NCI-H2107 treated with DMSO at 0.1 percent for 48 hours (cell line): Measurements from ENCODE around the gene SUV39H1.

Source experiments
- DNase-seq: peaks from one replicate; lab custom pipeline; 2025; ENCODE audit not compliant: unreplicated experiment; lab: John Stamatoyannopoulos, UW

The SUV39H1 gene

DNA sequence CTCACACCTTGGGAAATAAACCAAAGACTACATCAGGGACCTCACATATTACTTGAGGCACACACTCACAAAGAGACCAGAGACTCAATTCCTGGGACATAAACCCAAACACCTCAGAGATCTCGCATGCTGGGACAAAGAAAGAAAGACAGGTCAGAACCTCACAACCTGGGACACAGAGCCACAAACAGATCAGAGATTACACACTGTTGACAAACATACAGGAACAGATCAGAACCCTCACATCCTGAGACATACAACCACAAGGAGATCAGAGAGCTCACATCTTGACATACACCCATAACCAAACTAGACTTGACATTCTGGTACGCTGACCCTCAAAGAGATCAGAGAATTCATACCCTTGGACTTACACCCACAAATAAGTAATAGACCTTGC is 17.3 kb downstream of the SUV39H1 start:
- no peak for DNase-seq

DNA sequence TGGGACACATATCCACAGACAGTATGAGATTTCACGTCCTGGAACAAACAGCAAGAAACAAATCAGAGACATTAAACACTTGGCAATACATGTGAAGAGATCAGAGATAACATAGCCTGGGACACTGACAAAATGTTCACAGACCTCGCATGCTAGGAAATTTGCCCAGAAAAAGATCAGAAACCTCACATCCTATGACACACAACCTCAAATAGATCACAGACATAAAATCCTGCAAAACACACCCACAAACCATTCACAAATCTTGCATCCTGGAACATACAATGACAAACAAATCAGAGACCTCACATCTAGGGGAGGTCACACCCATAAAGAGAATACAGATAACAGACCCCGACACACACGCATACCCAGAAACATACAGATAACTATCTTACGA is 18.0 kb downstream of the SUV39H1 start:
- no peak for DNase-seq

DNA sequence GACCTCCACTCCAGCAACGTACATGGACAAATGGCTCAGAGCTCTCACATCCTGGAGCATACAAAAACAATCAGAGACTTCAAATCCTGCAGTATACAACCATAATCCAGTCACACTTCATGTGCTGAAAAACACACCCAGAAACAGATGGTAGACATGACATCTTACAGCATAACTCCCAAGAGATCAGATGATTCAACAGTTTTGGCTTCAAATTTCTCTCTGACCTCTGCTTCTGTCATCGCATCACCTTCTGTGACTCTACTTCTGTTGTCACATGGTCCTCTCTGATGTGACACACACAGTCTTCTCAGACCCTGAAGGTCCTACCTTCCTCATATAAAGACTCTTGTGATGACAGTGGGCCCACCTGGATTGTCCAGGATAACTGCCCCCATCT is 18.5 kb downstream of the SUV39H1 start:
- DNase-seq: no peak

DNA sequence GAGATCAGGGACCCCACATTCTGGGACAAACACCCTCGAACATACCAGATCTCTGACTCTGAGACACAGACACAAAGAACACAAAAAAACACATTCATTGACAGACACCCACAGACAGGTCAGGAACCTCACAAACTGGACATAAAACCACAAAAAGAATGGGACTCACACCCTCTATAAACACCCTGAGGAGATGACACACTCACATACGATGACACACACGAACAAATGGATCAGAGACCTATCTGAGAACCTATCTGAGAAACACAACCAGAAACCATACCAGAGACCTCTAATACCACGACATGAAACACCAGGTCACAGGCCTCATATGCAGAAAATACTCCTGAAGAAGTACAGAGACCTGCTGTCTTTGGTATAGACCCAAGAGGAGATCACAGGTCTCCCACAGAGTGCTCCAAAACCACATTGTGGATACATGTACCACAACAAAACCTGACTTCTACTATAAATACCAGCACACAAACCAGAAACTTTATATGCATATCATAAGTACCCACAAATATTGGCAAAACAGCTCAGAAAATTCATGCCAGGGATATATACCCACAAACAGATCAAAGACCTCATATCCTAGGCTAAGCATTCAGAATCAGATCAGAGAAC is 19.5 kb downstream of the SUV39H1 start:
- DNase-seq: no peak

DNA sequence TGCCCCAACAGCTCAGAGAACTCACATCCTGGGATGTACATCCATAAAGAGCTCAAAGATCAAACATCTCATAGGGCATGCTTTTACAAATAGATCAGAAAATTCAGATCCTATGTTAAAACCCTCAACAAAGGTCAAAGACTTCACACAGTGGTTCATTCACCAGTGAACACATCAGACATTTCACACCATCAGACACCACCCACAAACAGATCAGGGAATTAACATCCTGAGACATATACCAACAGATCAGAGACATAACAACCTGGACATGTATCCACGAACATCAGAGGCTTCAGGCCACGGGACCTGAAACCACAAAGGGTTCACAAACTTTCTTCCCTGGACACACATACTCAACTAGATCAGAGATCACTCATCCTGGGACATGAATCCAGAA is 23.4 kb downstream of the SUV39H1 start:
- no peak for DNase-seq

DNA sequence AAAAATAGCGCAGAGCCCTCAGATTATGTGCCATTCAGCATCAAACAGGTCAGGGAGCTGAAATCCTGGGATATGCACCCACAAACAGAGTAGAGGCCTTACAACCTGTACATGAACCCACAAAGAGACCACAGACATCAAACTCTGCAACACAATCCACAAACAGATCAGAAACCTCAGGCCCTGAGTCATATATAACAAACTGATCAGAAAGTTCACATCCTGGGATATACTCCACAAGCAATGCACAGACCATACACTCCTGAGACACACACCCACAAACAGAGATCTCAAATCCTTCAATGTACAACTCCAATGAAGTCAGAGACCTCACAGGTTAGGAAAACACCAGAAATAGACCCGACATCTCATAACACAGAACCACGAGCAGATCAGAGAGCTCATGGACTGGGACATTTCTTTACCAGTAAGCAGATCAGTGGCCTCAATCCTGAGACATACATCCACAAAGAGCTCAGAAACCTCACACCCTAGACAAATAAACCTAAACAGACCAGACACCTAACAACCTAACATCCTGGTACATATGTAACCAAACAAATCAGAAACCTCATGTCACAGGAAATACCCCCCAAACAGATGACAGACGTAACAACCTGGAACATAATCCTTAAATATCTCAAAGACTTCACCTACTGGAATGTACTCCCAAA is 24.2 kb downstream of the SUV39H1 start:
- no peak for DNase-seq

DNA sequence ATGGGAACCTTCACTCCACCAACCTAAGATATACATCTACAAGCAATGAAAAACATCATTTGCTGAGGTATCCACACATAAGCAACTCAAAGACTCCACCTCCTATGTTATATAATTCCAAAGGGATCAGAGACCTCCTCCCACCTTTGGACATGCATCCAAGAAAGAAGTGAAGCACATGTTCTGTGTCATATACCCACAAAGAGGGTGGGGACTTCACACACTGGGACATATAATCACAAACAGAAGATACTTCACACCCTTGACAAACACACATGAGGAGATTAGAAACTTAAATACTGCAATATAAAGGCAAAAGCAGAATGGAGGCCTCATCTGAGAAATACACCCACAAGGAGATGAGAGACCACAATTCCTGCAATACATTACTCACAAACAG is 25.4 kb downstream of the SUV39H1 start:
- no peak for DNase-seq

DNA sequence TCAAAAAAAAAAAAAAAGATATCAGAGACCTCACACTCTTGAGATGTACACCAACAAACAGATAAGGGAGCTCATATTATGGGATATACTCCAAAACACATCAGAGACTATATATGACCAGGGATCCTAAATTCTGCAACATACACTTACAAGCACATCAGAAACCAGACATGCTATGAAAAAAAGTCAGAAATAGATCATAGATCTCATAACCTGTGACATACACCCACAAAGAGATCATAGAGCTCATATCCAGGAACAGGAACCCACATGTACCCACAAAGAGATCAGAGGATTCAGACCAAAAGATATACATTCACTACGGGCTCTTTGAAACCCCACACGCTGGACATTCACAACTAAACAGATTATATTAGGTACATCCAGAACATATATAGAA is 30.1 kb downstream of the SUV39H1 start:
- no peak for DNase-seq

DNA sequence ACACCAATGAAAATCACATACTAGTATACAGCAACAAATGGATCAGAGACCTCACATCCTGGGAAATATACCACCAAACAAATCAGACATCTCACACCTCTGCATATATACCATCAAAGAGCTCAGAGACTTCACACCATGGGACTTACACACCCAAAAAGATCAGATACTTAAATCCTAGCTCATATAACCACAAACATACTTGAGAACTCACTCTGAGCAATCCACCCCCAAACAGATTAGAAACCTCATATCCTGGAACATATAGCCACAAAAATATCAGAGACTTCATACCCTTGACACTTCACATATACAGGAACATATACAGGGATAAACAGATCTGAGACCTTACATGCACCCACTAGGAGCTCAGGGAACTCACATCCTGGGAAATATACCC is 32.1 kb downstream of the SUV39H1 start:
- no peak for DNase-seq

DNA sequence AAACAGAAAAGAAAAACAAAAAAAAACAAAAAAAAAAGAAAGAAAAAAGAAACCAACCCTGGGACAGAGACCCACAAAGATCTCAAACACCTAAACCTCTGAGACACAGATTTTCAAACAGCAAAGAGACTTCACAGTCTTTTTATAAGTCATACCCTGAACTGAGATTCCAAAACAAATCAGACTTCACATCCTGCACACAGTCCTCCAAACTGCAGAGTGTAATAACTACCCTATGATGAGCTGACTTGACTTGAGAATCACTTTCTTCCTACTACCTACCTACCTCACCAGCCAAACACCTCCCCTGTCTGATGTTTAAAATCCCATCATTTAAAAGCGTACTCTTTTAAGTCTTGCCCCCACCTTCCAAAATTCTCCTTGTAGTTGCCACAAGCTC is 39.8 kb downstream of the SUV39H1 start:
- DNase-seq: no peak

DNA sequence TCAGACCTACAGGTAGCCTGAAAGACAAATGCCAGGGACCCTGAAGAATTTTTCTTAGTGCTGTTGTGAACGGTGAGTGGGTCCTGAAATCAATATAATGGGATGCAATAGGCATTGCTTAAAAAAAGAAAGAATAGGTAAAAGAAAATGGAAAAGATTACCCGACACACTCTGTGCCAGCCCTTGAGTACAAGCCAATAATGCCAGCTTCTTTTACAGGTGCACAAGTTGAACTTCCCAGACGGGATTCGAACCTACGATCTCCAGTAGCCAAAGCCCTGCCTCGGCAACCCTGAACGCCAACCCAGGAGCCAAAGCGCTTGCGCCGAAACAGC is 40.3 kb downstream of the SUV39H1 start:
- DNase-seq: no peak

DNA sequence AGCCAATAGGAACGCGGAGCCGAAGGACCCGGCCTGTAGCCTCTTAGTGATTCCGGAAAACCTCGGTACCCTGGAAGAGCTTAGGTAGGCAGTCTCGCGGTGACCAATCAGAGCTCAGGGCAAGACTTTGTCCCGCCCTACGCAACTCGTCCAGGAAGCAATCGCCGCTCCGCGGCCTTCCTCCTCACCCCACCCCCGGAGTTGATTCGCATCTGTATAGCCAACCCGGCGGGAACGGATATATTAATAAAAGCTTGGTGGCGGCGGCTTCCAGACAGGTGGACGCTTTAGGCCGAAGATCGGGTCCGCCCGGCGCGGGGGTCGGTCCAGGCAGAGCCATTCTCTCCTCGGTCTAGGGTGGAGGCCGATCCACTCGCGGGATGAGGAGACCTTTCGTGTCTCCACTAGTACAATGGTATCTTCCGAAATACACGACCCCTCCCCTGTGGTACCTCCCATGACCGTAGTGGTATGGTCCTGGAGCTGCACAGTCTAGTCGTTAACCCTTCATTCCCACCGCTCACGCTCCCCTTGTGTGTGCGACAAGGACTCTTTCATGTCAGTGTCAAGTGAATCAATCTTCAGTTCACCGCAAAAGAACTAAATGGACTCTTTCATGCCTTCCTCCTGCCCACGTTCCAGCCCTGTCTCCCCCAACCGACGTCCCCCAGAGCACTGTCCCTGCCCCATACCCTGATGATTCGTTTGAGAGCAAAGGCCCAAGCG is 40.8 kb downstream of the SUV39H1 start:
- peak; percentile 96 for DNase-seq

DNA sequence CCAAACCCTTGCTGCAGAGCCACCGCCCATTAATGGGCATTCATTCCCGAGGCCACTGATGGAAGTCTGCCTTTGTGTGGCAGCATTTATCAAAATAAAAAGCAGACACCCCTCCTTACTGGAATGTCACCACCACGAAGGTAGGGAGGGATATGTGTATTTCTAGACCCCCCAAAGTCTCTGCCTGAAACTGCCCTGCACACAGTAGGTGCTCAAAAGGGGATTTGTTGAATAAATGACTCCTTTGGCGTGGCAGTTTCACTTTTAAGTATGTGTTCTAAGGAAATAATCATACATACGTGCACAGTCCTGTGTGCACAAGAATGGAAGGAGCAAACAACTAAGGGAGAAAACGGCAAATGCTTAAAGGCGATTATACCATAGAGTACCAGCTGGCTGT is 41.4 kb downstream of the SUV39H1 start:
- no peak for DNase-seq

DNA sequence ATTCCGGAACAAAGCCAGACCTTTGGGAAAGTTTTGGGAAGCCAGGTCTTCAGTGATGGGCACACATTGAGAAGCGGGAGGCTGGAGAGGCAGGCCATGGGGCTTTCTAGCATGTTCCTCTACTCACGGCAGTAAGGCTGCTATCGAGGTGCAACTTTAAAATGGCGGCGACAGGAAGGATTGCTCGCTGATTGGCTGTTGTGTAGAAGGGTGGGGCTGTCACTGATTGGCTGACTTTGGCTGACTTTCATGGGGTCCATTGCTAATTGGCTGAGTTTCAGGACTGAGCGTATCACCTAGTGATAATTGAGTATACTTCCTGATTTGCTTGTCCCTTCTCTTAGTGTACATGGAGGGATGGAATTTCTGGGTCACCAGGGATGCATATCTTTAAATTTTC is 45.3 kb downstream of the SUV39H1 start:
- DNase-seq: no peak

DNA sequence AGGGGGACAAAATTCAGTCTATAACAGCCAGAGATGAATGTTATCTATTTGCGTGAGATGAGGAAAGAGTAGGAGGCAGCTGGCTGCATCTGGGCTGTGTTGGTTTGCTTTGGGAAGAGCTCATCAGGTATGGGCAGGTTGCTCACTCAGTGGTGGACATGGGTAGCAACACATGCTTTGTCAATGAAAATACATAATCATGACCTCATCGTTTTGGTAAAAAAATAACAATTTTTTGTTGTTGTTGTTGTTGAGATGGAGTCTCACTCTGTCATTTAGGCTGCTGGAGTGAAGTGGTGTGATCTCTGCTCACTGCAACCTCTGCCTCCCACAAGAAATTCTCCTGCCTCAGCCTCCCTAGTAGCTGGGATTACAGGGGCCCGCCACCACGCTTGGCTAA is 48.7 kb downstream of the SUV39H1 start:
- no peak for DNase-seq

DNA sequence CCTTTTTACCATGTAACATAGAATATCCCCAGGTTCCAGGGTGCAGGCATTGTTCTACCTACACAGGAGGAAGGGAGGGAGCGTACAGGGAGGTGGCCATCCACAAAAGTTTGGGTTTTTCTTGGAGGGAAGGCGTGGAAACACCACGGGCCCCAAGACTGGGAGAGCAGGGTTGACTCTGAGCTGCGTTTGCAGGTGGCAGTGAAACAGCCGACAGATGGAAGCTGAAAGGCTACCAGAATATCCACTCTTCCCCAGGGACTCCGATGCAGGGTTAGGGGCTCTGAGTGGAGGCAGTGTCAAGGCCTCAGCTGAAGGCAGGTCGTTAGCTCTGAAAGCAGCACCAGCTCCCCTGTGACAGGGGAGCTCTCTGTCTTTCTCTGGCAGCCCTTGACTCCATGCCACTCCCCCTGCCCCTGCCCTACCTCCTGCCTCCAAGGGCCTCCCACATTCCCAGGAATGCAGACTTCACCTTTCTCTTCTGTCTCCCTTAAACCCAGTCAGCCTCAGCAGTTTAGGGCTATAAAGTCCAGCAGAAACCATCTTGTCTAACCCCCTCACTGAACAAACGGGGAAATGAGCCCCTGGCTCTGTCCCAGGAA is 51.0 kb downstream of the SUV39H1 start:
- DNase-seq: no peak

DNA sequence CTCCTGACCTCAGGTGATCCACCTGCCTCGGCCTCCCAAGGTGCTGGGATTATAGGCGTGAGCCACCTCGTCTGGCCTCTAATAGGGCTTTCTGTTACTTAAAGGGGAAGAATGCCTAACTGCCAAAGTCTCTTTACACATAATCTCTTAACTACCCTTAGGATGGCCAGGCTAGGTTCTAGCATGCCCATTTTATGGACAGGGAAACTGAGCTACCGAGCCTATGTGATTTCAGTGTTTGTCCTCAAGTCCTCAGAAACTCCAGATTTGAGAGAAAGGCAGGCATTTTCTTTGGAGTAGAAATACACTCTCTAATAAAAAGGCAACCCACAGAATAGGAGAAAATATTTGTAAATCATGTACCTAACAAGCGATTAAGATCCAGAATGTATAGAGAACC is 52.6 kb downstream of the SUV39H1 start:
- DNase-seq: no peak

DNA sequence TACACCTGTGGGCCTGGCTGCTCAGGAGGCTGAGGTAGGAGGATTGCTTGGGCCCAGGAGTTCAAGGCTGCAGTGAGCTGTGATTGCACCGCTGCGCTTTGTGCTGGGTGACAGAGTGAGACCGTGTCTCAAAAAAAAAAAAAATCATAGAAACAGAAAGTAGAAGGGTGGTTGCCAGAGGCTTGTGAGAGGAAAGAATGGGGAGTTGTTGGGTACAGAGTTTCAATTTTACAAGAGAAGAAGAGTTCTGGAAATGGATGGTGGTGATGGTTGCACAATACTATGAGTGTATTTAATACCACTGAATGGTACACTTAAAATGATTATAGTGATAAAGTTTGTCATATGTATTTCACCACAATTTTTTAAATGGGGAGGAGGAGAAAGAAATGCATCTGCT is 54.8 kb downstream of the SUV39H1 start:
- no peak for DNase-seq

DNA sequence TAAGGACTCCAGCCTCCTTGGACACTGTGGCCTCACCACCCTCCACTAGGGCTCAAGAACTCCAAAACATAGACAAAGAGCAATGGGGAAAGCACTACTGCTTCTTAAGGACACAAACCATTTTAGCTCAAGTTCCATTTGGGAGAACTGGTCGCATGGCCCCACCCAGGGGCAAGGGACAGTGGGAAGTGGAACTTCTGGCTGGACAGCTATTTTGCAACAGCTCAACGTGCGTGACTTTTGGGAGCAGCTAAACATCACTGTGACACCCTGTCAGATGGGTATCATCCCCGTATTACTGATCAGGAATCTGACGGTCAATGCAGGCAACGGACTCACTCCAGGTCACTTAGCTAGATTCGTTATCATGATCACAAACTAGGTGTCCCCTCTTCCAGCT is 56.0 kb downstream of the SUV39H1 start:
- DNase-seq: no peak

DNA sequence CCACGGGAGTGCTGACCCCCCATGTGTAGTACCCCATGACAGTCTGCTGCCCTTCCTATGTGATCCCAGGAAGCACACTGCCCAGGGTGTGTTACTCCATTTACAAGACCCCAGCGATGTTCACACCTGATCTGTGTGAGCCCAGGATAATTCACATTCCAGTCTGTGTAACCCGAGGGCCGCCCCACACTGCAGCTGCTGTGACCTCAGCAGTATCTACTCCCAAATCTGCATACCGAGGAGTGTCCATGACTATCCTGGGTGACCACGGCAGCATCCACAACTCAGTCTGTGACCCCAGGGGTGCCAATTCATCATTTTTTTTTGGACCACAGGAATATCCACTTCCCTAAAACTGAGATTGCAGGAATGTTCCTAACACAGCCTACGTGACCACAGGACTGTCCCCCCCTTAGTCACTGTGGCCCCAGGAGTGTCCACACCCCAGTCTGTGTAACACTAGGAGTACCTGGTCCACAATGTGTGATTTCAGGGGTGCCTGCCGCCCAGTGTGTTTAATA is 57.2 kb downstream of the SUV39H1 start:
- DNase-seq: no peak

DNA sequence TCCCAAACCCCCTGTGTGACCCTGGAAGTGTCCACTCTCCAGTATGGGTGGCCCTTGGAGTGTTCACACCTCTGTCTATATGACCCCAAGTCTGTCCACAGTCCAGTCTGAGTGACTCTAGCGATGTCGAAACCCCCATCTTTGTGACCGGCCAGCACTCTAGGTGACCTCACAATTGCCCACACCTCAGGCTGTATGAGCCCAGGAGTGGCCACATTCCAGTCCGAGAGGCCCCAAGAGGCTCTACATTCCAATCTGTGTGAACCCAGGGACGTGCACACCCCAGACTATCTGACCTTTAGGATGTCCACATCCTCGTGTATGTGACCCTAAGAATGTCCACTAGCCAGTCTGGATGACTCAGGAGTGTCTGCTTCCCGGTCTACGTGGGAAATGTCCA is 57.7 kb downstream of the SUV39H1 start:
- no peak for DNase-seq
